ENCODE measurements around the gene WDR87. TPM values are rescaled to one million over a fixed set of nuclear protein-coding genes. Genes with fewer than 3 reads are reported as not detected.

Gene WDR87
- not detected for total RNA-seq (2021; ENCODE audit: unreplicated experiment)
- polyA plus RNA-seq (2012; ENCODE audit: insufficient read length) = not detected
- percentile 7 among the genes with signal in this experiment for Bru-seq, nascent RNA
- not detected for BruChase-seq, experiment 1, labeled RNA remaining after a 2-hour chase
- percentile 12 among the genes with signal in this experiment for BruChase-seq, experiment 2, labeled RNA remaining after a 6-hour chase
- long read RNA-seq = 0 reads

DNA sequence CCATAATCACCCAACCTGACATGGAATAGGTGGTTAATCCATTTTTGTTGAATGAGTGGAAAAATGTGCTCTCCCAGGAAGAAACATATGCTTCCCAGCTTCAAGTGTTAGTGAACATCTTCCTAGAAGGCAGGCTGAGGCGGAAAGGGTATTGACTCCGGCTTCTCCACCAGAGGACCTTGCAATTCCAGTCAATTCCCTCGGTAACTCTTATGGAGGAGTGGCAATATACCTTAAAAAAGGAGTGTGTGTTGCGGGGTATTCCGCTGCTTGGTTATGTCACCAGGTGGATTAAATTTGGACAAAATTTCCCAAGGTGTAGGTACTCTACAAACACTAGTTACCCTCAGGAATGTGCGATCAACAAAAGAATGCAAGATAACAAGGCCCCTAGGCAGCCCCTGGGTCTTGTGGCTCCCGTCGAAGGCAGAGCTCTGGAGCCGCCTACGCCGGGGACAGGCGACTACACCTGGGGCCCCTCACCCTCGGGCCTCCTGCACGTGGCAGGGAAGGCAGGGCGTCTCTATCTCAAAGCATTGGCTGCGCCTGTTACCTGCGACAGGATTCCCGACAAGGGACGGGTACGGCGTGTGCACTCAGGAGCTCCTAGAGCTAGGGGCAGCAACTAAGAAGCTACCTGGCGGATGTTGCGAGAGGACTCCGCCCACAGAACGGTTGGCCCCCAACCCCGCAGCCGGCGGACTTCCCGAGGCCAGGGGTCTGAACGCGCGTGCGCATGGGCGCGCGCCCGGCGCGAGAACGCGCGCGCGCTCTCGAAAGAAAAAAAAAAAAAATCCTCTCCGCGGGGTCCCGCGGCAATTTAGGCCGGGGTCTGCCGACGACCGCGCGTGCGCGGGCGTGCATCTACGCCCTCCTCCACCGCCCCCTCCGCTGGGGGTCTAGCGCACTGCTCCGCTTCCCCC lies at the start of gene WDR87:
Gene WDR87 (minus strand): TSS at position 649 of the 923 bp plus-strand sequence. CDS start 8,355 bp downstream, outside the sequence.
- Histone ChIP-seq H3K9me3 (ENCODE audit: control insufficient read depth, insufficient read depth, low read depth, low read length) (no peaks in the 10 kb centered on the region), H3K27me3 (ENCODE audit: control insufficient read depth, insufficient read depth, low read length) (no peaks in the 10 kb centered on the region), H3K4me1 (ENCODE audit: control insufficient read depth, insufficient read depth, low read length) (peaks cover 10% of the 10 kb centered on the region), H3K27ac (ENCODE audit: low read length) (peak within 1 kb of the TSS; percentile 75), H3K4me3 (ENCODE audit: low read depth in 2 of 2, low read length in 2 of 2) (peak within 1 kb of the TSS; percentile 76 to 97), H3K36me3 (ENCODE audit: control insufficient read depth, insufficient read depth, low read length) (no peaks in the 10 kb centered on the region)
- in situ Hi-C loops (cut with HindIII; ENCODE audit: low pct_unique_long_range_greater_than_20kb, low sequenced_read_pairs) = no loop called here
- intact Hi-C loops (cut with micrococcal nuclease; ENCODE audit: unreplicated experiment) = loop anchor here (10.0 kb wide), 4 partner anchors 79 to 319 kb away; partner anchors contain the start of gene DPF1
- TF ChIP-seq SIN3A (IDR thresholded peaks at IDR 0.05; ENCODE audit: borderline replicate concordance, insufficient read depth, low read depth, low read length) (no peak), POLR2AphosphoS5 (IDR thresholded peaks at IDR 0.05; ENCODE audit: low read depth, low read length) (no peak), TCF7L2 (IDR thresholded peaks at IDR 0.05; ENCODE audit: low read depth, low read length) (no peak)
- TF ChIP-seq, protein P1, sequence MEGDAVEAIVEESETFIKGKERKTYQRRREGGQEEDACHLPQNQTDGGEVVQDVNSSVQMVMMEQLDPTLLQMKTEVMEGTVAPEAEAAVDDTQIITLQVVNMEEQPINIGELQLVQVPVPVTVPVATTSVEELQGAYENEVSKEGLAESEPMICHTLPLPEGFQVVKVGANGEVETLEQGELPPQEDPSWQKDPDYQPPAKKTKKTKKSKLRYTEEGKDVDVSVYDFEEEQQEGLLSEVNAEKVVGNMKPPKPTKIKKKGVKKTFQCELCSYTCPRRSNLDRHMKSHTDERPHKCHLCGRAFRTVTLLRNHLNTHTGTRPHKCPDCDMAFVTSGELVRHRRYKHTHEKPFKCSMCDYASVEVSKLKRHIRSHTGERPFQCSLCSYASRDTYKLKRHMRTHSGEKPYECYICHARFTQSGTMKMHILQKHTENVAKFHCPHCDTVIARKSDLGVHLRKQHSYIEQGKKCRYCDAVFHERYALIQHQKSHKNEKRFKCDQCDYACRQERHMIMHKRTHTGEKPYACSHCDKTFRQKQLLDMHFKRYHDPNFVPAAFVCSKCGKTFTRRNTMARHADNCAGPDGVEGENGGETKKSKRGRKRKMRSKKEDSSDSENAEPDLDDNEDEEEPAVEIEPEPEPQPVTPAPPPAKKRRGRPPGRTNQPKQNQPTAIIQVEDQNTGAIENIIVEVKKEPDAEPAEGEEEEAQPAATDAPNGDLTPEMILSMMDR (IDR thresholded peaks at IDR 0.05) = no peak
- TF ChIP-seq, protein P2, sequence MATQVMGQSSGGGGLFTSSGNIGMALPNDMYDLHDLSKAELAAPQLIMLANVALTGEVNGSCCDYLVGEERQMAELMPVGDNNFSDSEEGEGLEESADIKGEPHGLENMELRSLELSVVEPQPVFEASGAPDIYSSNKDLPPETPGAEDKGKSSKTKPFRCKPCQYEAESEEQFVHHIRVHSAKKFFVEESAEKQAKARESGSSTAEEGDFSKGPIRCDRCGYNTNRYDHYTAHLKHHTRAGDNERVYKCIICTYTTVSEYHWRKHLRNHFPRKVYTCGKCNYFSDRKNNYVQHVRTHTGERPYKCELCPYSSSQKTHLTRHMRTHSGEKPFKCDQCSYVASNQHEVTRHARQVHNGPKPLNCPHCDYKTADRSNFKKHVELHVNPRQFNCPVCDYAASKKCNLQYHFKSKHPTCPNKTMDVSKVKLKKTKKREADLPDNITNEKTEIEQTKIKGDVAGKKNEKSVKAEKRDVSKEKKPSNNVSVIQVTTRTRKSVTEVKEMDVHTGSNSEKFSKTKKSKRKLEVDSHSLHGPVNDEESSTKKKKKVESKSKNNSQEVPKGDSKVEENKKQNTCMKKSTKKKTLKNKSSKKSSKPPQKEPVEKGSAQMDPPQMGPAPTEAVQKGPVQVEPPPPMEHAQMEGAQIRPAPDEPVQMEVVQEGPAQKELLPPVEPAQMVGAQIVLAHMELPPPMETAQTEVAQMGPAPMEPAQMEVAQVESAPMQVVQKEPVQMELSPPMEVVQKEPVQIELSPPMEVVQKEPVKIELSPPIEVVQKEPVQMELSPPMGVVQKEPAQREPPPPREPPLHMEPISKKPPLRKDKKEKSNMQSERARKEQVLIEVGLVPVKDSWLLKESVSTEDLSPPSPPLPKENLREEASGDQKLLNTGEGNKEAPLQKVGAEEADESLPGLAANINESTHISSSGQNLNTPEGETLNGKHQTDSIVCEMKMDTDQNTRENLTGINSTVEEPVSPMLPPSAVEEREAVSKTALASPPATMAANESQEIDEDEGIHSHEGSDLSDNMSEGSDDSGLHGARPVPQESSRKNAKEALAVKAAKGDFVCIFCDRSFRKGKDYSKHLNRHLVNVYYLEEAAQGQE (IDR thresholded peaks at IDR 0.05; ENCODE audit: insufficient read depth in 1 of 2, low read depth in 2 of 2, low read length in 1 of 2) = no peak
- DNase-seq (ENCODE audit: low read depth, low spot score) = no peak
- ATAC-seq = peak; percentile 37
- no TSS peak for BruUV-seq (replicated peaks)
- ChIA-PET CTCF (interaction anchor here (0.7 to 1.5 kb wide), 3 partner anchors 26 to 313 kb away, joined by 3 to 9 read pairs (median 3); no protein-coding TSS in a partner anchor), POLR2A (interaction anchor here (0.6 to 1.2 kb wide), 5 partner anchors 26 to 535 kb away, joined by 3 to 12 read pairs (median 4); partner anchors contain the start of gene ZNF527)

DNA sequence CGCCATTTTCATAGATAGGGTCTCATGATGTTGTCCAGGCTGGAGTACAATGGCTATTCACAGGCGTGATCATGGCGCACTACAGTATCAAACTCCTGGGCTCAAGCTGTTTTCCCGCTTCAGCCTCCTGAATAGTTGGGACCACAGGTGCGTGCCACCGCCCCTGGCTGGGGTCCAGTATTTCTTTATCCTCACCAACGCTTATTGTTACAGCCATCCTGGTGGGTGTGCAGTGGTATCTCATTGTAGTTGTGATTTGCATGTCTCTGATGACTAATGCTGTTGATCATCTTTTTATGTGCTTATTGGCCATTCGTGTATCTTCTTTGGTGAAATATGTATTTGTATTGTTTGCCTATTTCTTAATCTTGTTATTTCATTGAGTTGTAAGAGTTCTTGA lies 49.6 kb upstream of the WDR87 start:
- DNase-seq (ENCODE audit: low read depth, low spot score) = no peak
- intact Hi-C loops (cut with micrococcal nuclease; ENCODE audit: unreplicated experiment) = no loop called here
- H3K27me3 ChIP-seq (ENCODE audit: control insufficient read depth, insufficient read depth, low read length) = no peaks in the 10 kb centered on the region
- ChIA-PET CTCF (no interaction called here), POLR2A (no interaction called here)
- peaks cover 16% of the 10 kb centered on the region for H3K4me1 ChIP-seq (ENCODE audit: control insufficient read depth, insufficient read depth, low read length)
- TF ChIP-seq POLR2AphosphoS5 (IDR thresholded peaks at IDR 0.05; ENCODE audit: low read depth, low read length) (no peak), TCF7L2 (IDR thresholded peaks at IDR 0.05; ENCODE audit: low read depth, low read length) (no peak), SIN3A (IDR thresholded peaks at IDR 0.05; ENCODE audit: borderline replicate concordance, insufficient read depth, low read depth, low read length) (no peak)
- TF ChIP-seq, protein P1 (IDR thresholded peaks at IDR 0.05) = no peak
- TF ChIP-seq, protein P2 (IDR thresholded peaks at IDR 0.05; ENCODE audit: insufficient read depth in 1 of 2, low read depth in 2 of 2, low read length in 1 of 2) = no peak
- no peaks in the 10 kb centered on the region for H3K36me3 ChIP-seq (ENCODE audit: control insufficient read depth, insufficient read depth, low read length)
- in situ Hi-C loops (cut with HindIII; ENCODE audit: low pct_unique_long_range_greater_than_20kb, low sequenced_read_pairs) = no loop called here
- no peak for ATAC-seq
- no peak overlapping the region for H3K27ac ChIP-seq (ENCODE audit: low read length)
- H3K4me3 ChIP-seq (ENCODE audit: low read depth in 2 of 2, low read length in 2 of 2) = no peak overlapping the region
- BruUV-seq (replicated peaks) = no TSS peak
- peaks cover 5% of the 10 kb centered on the region; the same call in 1 of the 2 replicates for H3K9me3 ChIP-seq (ENCODE audit: control insufficient read depth, insufficient read depth, low read depth, low read length)
